Spleen (tissue), 7 donors: ENCODE results near the gene P3H2.

Experiments used
- POLR2A ChIP-seq, 3 donors: fragments of 450-650 bp; IDR thresholded peaks; one replicate each; pipeline ENCODE4 v1.5.1; 2017; ENCODE audit warnings: antibody characterized with exemption in 3 of 3, mild to moderate bottlenecking in 1 of 3
- POLR2AphosphoS5 ChIP-seq, 3 donors: sonication (generic); formaldehyde crosslinking; IDR thresholded peaks; one replicate each; pipeline ENCODE4 v1.5.1; 2017; ENCODE audit warnings: antibody characterized with exemption in 3 of 3
- TF ChIP-seq, protein P1 (sequence below), 11 experiments: fragments of 200-600 bp in 7 of 11; fragments of 450-650 bp in 4 of 11; sonication (generic) in 4 of 11; IDR thresholded peaks in 8 of 11; conservative IDR thresholded peaks in 3 of 11; 1 replicate in 7 of 11; 2 replicates in 4 of 11; pipeline versions ENCODE4 v1.4.0 to v1.8.0; 2016 to 2021; ENCODE audit warnings: antibody characterized with exemption in 11 of 11, inconsistent platforms in 4 of 11, mild to moderate bottlenecking in 1 of 11
- donor health status: DM: no; HTN: no; CAD: no; lungs with moderate emphysema.
- donor health status: DM: no; HTN: no; CAD: no.
- donor health status: DM: no; HTN: no; CAD: no.

DNA sequence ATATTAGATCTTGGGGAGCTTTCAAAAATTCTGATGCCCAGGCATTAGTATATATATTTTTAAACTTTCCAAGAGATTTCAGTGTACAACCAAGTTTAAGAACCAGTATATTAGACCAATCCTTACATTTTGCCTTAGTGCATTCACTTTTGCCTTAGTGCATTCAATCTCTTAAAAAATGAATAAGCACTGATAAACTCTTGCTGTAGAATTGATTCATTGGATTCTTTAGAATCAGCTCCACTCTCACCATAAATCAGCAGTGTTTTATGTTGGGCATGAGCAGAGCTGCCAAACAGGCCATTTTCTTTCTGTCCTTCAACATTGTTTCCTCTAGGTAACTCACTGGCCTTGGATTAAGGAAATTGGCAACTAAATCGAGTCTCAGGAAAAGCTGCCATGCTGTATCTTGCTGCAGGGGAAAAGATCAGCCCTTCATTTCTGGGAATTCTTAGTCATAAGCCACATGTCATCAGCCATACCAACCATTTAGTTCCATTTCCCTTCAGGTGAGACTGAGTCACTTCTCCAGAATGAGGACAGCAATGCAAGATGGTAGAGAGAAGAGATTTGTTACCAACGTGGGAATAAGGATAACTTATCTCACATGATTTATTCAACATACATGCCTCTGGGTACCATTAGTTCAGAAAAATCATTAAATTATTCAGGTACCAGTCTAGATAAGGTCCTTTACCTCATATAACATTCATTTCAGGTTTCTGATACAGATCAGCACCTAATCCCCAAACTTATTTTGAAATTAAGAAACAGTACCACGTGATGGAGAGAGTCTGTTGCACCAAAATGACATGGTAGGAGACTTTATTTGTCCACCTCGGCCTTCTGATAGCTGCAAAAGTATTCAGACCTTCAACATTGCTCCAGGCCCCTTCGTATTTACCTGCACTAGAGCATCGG lies 192.5 kb downstream of the P3H2 start:
- TF ChIP-seq, protein P1, sequence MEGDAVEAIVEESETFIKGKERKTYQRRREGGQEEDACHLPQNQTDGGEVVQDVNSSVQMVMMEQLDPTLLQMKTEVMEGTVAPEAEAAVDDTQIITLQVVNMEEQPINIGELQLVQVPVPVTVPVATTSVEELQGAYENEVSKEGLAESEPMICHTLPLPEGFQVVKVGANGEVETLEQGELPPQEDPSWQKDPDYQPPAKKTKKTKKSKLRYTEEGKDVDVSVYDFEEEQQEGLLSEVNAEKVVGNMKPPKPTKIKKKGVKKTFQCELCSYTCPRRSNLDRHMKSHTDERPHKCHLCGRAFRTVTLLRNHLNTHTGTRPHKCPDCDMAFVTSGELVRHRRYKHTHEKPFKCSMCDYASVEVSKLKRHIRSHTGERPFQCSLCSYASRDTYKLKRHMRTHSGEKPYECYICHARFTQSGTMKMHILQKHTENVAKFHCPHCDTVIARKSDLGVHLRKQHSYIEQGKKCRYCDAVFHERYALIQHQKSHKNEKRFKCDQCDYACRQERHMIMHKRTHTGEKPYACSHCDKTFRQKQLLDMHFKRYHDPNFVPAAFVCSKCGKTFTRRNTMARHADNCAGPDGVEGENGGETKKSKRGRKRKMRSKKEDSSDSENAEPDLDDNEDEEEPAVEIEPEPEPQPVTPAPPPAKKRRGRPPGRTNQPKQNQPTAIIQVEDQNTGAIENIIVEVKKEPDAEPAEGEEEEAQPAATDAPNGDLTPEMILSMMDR (IDR thresholded peaks at IDR 0.05 in 8 of 11, conservative IDR thresholded peaks at IDR 0.05 in 3 of 11), result no peak
- no peak for TF ChIP-seq POLR2A (IDR thresholded peaks at IDR 0.05)
- TF ChIP-seq POLR2AphosphoS5 (IDR thresholded peaks at IDR 0.05), result no peak
